HG03354 (cell line): ENCODE results near the gene SV2B.
"Not testable (repeated sequence)": the region's sequence is repeated elsewhere in the genome, so short reads cannot be mapped to it uniquely, and the experiment has no call there.

Source experiments
- ATAC-seq: cut with Tn5 transposase; IDR thresholded peaks from one replicate; pipeline ENCODE4 v1.9.1; 2021; ENCODE audit warnings: mild to moderate bottlenecking; ENCODE audit not compliant: unreplicated experiment, poor library complexity, severe bottlenecking

The SV2B gene

GRCh38 chr15:91099995-91100813, at the start of gene SV2B:
TSS of gene SV2B (plus strand) at chr15:91100257. CDS start at chr15:91226264, 126,007 bp downstream.
- ATAC-seq, result peak; percentile 65

- no peak for ATAC-seq
Observed at GRCh38 chr15:91051248-91051647, 48.8 kb upstream of the SV2B start.

GRCh38 chr15:91054816-91055215, 45.2 kb upstream of the SV2B start:
- no peak for ATAC-seq

- ATAC-seq, result peak; percentile 58
Observed at GRCh38 chr15:91055548-91056331, 44.3 kb upstream of the SV2B start.

GRCh38 chr15:91061230-91061629, 38.8 kb upstream of the SV2B start:
- ATAC-seq, result no peak

GRCh38 chr15:91061997-91062396, 38.1 kb upstream of the SV2B start:
- no peak for ATAC-seq

GRCh38 chr15:91065505-91065904, 34.6 kb upstream of the SV2B start:
- no peak for ATAC-seq

- no peak for ATAC-seq
Observed at GRCh38 chr15:91067036-91067435, 33.0 kb upstream of the SV2B start.

GRCh38 chr15:91068436-91068835, 31.6 kb upstream of the SV2B start:
- no peak for ATAC-seq

- ATAC-seq, result no peak
Observed at GRCh38 chr15:91068966-91069365, 31.1 kb upstream of the SV2B start.

GRCh38 chr15:91070872-91071271, 29.2 kb upstream of the SV2B start:
- no peak for ATAC-seq

GRCh38 chr15:91072161-91072560, 27.9 kb upstream of the SV2B start:
- ATAC-seq, result no peak

- ATAC-seq, result no peak
Observed at GRCh38 chr15:91073077-91073476, 27.0 kb upstream of the SV2B start.

GRCh38 chr15:91073768-91074167, 26.3 kb upstream of the SV2B start:
- ATAC-seq, result no peak

GRCh38 chr15:91075739-91076138, 24.3 kb upstream of the SV2B start:
- no peak for ATAC-seq

GRCh38 chr15:91077029-91077428, 23.0 kb upstream of the SV2B start:
- ATAC-seq, result no peak

- not testable (repeated sequence) for ATAC-seq
Observed at GRCh38 chr15:91093866-91094265, 6.2 kb upstream of the SV2B start.

GRCh38 chr15:91098451-91098850, 1.6 kb upstream of the SV2B start:
- ATAC-seq, result no peak

GRCh38 chr15:91099616-91099994, 452 bp upstream of the SV2B start:
- ATAC-seq, result peak; percentile 34

GRCh38 chr15:91100814-91101607, 954 bp downstream of the SV2B start:
- peak; percentile 17 for ATAC-seq
